GM12801 (cell line): ENCODE results near the gene AGPAT3.

ENCODE experiments used
- CTCF ChIP-seq: IDR thresholded peaks from one replicate; pipeline ENCODE4 v1.5.1; 2011; ENCODE audit warnings: control low read depth; ENCODE audit not compliant: insufficient read length; ENCODE audit errors: extremely low read depth

AGPAT3 gene

GRCh38 chr21:43992121-43992520 lies 127.1 kb downstream of the AGPAT3 start:
- TF ChIP-seq CTCF: no peak

- no peak for TF ChIP-seq CTCF
These were observed 128.5 kb downstream of the AGPAT3 start for GRCh38 chr21:43993420-43993934.

- TF ChIP-seq CTCF: no peak
These were observed 129.1 kb downstream of the AGPAT3 start for GRCh38 chr21:43994085-43994484.

- no peak for TF ChIP-seq CTCF
These were observed 129.6 kb downstream of the AGPAT3 start for GRCh38 chr21:43994646-43995045.

- no peak for TF ChIP-seq CTCF
These were observed 130.6 kb downstream of the AGPAT3 start for GRCh38 chr21:43995521-43996105.

- no peak for TF ChIP-seq CTCF
These were observed 133.0 kb downstream of the AGPAT3 start for GRCh38 chr21:43997766-43998742.

GRCh38 chr21:44000360-44000759 lies 135.3 kb downstream of the AGPAT3 start:
- TF ChIP-seq CTCF: no peak
